A673 (cell line): ENCODE measurements around the gene PHF21A. TPM values are rescaled to one million over a fixed set of nuclear protein-coding genes. Genes with fewer than 3 reads are reported as not detected.

ENCODE experiments used
- BruUV-seq: library from RNA; stranded (reverse); fragments of 400-500 nt; replicated peaks from 2 replicates; lab custom pipeline; 2021; lab: Mats Ljungman, UMichigan
- CTCF ChIA-PET: fragments of 300-600 bp; sonication (Branson Sonifier 250); formaldehyde crosslinking; loops from one replicate; lab custom pipeline; 2022; ENCODE audit warnings: antibody characterized with exemption; lab: Charles Lee
- POLR2A ChIA-PET: fragments of 300-600 bp; sonication (Branson Sonifier 250); formaldehyde crosslinking; loops from one replicate; lab custom pipeline; 2022; ENCODE audit warnings: antibody characterized with exemption; ENCODE audit not compliant: low non-redundant PET; lab: Charles Lee
- DNase-seq: peaks from one replicate; pipeline ENCODE4 v3.0.0-alpha.2; 2015; ENCODE audit warnings: low spot score
- H3K27ac ChIP-seq: fragments of 200-600 bp; sonication (generic); 2 replicates; pipeline ENCODE4 v1.5.1; 2016; ENCODE audit warnings: mixed run types, low read depth, mild to moderate bottlenecking, mixed read lengths, antibody characterized with exemption, low read length; ENCODE audit not compliant: poor library complexity, severe bottlenecking
- H3K27me3 ChIP-seq: fragments of 200-600 bp; sonication (generic); replicated peaks from 2 replicates; pipeline ENCODE4 v1.6.1; 2017; ENCODE audit warnings: mixed run types, low read depth, mild to moderate bottlenecking, mixed read lengths, antibody characterized with exemption, low read length; ENCODE audit not compliant: insufficient read depth, poor library complexity
- H3K36me3 ChIP-seq: fragments of 200-600 bp; sonication (generic); 2 replicates; pipeline ENCODE4 v1.6.1; 2016; ENCODE audit warnings: mixed run types, mild to moderate bottlenecking, mixed read lengths, antibody characterized with exemption, low read length; ENCODE audit not compliant: insufficient read depth, poor library complexity, severe bottlenecking
- H3K4me1 ChIP-seq: fragments of 200-600 bp; sonication (generic); 2 replicates; pipeline ENCODE4 v1.6.1; 2017; ENCODE audit warnings: mixed run types, mild to moderate bottlenecking, mixed read lengths, antibody characterized with exemption, low read length; ENCODE audit not compliant: insufficient read depth, poor library complexity, severe bottlenecking
- H3K4me3 ChIP-seq: fragments of 200-600 bp; sonication (generic); 2 replicates; pipeline ENCODE4 v1.5.1; 2016; ENCODE audit warnings: low read depth, mixed run types, mild to moderate bottlenecking, mixed read lengths, low read length; ENCODE audit not compliant: poor library complexity, severe bottlenecking
- H3K9me3 ChIP-seq: fragments of 200-600 bp; sonication (generic); 2 replicates; pipeline ENCODE4 v1.6.1; 2016; ENCODE audit warnings: mixed run types, low read depth, mild to moderate bottlenecking, mixed read lengths, antibody characterized with exemption, low read length; ENCODE audit not compliant: poor library complexity, severe bottlenecking
- CTCF ChIP-seq: fragments of 300-800, 200-600 bp; sonication (generic); conservative IDR thresholded peaks from 2 replicates; pipeline ENCODE4 v1.5.1; 2017; ENCODE audit warnings: low read depth, mild to moderate bottlenecking, antibody characterized with exemption, low read length, moderate library complexity, mixed read lengths
- EZH2 ChIP-seq: fragments of 200-600 bp; sonication (generic); IDR thresholded peaks from 2 replicates; pipeline ENCODE4 v1.6.1; 2017; ENCODE audit warnings: borderline replicate concordance, low read depth, mild to moderate bottlenecking, mixed read lengths, antibody characterized with exemption, low read length; ENCODE audit not compliant: poor library complexity, severe bottlenecking
- intact Hi-C: fragments of 100-400 bp; cut with micrococcal nuclease; formaldehyde crosslinking; loops from one replicate; pipeline ENCODE4 v1.10.0; 2022; ENCODE audit not compliant: unreplicated experiment
- total RNA-seq: library from RNA; stranded (reverse); gene quantifications from 2 replicates; pipeline ENCODE4 v1.2.3, GENCODE V29; 2021

Gene PHF21A
- total RNA-seq, 1 experiment from 2014 or later = 77.2 TPM

DNA sequence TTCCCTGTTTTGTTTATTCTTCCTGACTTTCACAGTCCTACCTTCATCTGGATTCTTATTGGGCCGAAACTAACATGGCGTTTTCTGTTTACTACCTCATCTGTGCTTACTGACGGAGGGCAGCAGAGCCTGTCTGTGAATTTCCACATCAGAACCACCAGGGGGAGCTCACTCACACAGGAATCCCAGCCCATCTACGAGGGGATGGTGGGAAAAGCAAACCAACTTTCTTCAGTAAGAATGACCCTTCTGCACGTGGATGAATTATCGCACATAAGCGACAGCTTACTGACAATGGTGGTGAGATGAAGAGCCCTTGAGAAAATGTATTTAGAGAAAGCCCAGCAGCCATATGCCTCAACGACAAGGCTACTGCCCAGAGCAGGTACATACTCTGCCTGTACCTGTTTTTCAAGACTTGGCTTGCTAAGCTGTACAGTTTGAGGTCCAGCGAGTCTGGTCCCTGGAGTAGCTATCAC is 156.3 kb downstream of the PHF21A start:
- no peaks in the 10 kb centered on the region for H3K4me1 ChIP-seq
- peak; percentile 97 for DNase-seq
- peaks cover 28% of the 10 kb centered on the region for H3K36me3 ChIP-seq
- ChIA-PET POLR2A (interaction anchor here (0.7 to 1.0 kb wide), 3 partner anchors 10 to 41 kb away, joined by 3 read pairs; no protein-coding TSS in a partner anchor), CTCF (interaction anchor here (0.5 to 3.1 kb wide), 26 partner anchors 9 to 351 kb away, joined by 3 to 87 read pairs (median 4); no protein-coding TSS in a partner anchor)
- no TSS peak for BruUV-seq
- H3K9me3 ChIP-seq = no peaks in the 10 kb centered on the region
- no peaks in the 10 kb centered on the region for H3K27me3 ChIP-seq
- intact Hi-C loops = loop anchor here (1.0 to 5.0 kb wide), 4 partner anchors 39 to 344 kb away; no protein-coding TSS in a partner anchor
- H3K27ac ChIP-seq = no peak overlapping the region
- TF ChIP-seq EZH2 (no peak), CTCF (peak; percentile 100)
- no peak overlapping the region for H3K4me3 ChIP-seq

DNA sequence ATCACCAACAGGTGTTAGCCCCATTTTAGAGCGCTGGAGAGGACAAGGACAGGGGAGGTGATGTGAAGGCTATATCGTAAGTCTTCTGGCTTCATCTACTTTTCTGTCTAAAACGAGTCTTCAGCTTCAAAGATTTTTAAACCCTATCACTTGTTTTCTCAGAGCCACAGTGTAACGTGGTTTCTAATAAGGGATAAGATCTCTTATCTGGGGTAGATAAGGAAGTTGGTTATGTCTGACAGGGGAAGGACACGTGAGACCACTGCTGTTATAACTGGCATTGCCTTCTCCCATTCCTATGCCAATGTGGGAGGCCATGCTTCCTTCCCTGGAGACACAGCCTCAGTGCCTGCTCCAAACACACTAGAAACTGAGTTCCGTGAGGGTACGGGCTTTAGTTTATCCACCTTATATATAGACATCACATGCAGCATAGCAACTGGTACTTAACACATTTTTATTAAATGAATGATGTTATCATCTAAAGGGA is 159.5 kb downstream of the PHF21A start:
- intact Hi-C loops = no loop called here
- no peaks in the 10 kb centered on the region for H3K4me1 ChIP-seq
- no peak overlapping the region for H3K4me3 ChIP-seq
- H3K9me3 ChIP-seq = no peaks in the 10 kb centered on the region
- POLR2A ChIA-PET = no interaction called here
- H3K27ac ChIP-seq = no peak overlapping the region
- H3K27me3 ChIP-seq = no peaks in the 10 kb centered on the region
- no peak for TF ChIP-seq EZH2
- no peak for TF ChIP-seq CTCF
- no TSS peak for BruUV-seq
- peaks cover 11% of the 10 kb centered on the region for H3K36me3 ChIP-seq
- CTCF ChIA-PET = interaction anchor here (0.6 kb wide), 1 partner anchor 198 kb away, joined by 15 read pairs; no protein-coding TSS in a partner anchor
- no peak for DNase-seq

DNA sequence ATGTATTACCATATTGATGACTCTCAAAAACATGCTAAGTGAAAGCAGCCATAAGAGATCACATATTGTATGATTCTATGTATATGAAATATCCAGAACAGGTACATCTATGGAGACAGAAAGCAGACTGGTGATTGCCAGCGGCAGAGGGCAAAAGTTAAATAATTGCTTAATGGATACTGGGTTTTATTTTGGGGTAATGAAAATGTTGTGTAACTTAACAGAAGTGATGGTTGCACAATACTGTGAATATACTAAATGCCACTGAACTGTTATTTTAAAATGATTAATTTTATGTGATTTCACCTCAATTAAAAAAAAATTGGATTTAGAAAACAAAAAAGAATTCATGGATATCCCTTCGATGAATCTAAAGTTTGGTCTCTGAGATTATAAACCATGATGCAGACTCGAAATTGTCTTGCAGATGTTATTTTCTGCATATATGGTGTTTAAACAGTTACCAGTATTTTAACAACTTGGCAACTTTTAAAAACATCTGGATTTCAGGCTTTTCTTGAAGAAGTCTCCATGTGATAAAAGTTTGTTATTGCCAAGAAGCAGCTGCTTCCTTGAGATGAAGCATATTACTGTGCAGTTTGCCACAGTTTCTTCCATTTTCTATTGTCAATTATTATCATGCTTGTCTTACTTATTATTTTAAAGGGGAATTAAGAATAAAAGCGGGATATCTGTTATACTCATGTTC is 160.7 kb downstream of the PHF21A start:
- BruUV-seq = no TSS peak
- no peaks in the 10 kb centered on the region for H3K27me3 ChIP-seq
- ChIA-PET POLR2A (no interaction called here), CTCF (no interaction called here)
- TF ChIP-seq EZH2 (no peak), CTCF (no peak)
- H3K36me3 ChIP-seq = peaks cover 11% of the 10 kb centered on the region
- intact Hi-C loops = no loop called here
- H3K9me3 ChIP-seq = no peaks in the 10 kb centered on the region
- no peak overlapping the region for H3K27ac ChIP-seq
- no peaks in the 10 kb centered on the region for H3K4me1 ChIP-seq
- DNase-seq = no peak
- no peak overlapping the region for H3K4me3 ChIP-seq
